GM12878 (cell line): ENCODE data around the gene TMEM176A. TPM values are rescaled to one million over a fixed set of nuclear protein-coding genes. Genes with fewer than 3 reads are reported as not detected.
"Not testable (repeated sequence)": the region's sequence is repeated elsewhere in the genome, so short reads cannot be mapped to it uniquely, and the experiment has no call there.

ENCODE experiments used
- ATAC-seq: fragments of 200-7000 bp; cut with Tn5 transposase; 3 replicates; pipeline ENCODE4 v1.9.1; 2020; ENCODE audit warnings: mild to moderate bottlenecking, moderate library complexity
- BruUV-seq: library from RNA; stranded (reverse); fragments of 400-500 nt; replicated peaks from 2 replicates; lab custom pipeline; 2021; lab: Mats Ljungman, UMichigan
- CTCF ChIA-PET: fragments of 300-600 bp; sonication (Branson Sonifier 250); formaldehyde crosslinking; extraction: SDS; loops from one replicate; lab custom pipeline; 2021; ENCODE audit warnings: inconsistent platforms; lab: Yijun Ruan, JAX
- POLR2A ChIA-PET: fragments of 350-600 bp; formaldehyde crosslinking; extraction: SDS; loops from one replicate; lab custom pipeline; 2021; ENCODE audit warnings: inconsistent platforms; lab: Charles Lee
- RAD21 ChIA-PET: fragments of 300-600 bp; sonication (Branson Sonifier 250); formaldehyde crosslinking; loops from one replicate; lab custom pipeline; 2023; ENCODE audit warnings: antibody characterized with exemption; ENCODE audit not compliant: unreplicated experiment; lab: Charles Lee
- SMC1A ChIA-PET: fragments of 300-600 bp; sonication (Branson Sonifier 250); formaldehyde crosslinking; loops from one replicate; lab custom pipeline; 2023; ENCODE audit not compliant: unreplicated experiment, uncharacterized antibody; lab: Charles Lee
- DNase-seq: peaks from one replicate; pipeline ENCODE4 v3.0.0-alpha.2; 2011; ENCODE audit warnings: low read depth, low spot score
- FAIRE-seq: peaks from 3 replicates; lab custom pipeline; 2011; peaks lifted over from hg19 to GRCh38; lab: Jason Lieb, UNC
- H2AFZ ChIP-seq: 2 replicates; pipeline ENCODE4 v1.6.0; 2011; ENCODE audit warnings: low read depth, low read length, control low read depth; ENCODE audit not compliant: control insufficient read depth
- H3K27ac ChIP-seq: 2 replicates; pipeline ENCODE4 v1.5.1; 2011; ENCODE audit warnings: control low read depth; ENCODE audit not compliant: control insufficient read depth, insufficient read depth
- H3K27me3 ChIP-seq, 2 experiments: replicated peaks in 1 of 2; 2 replicates each; pipeline versions ENCODE4 v1.6.0 to v1.6.1; 2011; ENCODE audit warnings: low read length in 1 of 2; ENCODE audit not compliant: control insufficient read depth in 2 of 2, insufficient read depth in 2 of 2
- H3K36me3 ChIP-seq, 2 experiments: 2 replicates each; pipeline ENCODE4 v1.5.1; 2011; ENCODE audit warnings: low read length in 1 of 2; ENCODE audit not compliant: control insufficient read depth in 2 of 2, insufficient read depth in 2 of 2
- H3K4me1 ChIP-seq: 2 replicates; pipeline ENCODE4 v1.6.1; 2011; ENCODE audit warnings: mild to moderate bottlenecking, low read length, moderate library complexity, mixed read lengths; ENCODE audit not compliant: control insufficient read depth, insufficient read depth
- H3K4me2 ChIP-seq: 2 replicates; pipeline ENCODE4 v1.6.0; 2011; ENCODE audit warnings: control low read depth; ENCODE audit not compliant: control insufficient read depth, insufficient read depth
- H3K4me3 ChIP-seq: fragments of 200-600 bp; sonication (generic); 2 replicates; pipeline ENCODE4 v1.5.1; 2016
- H3K79me2 ChIP-seq: 2 replicates; pipeline ENCODE4 v1.6.0; 2011; ENCODE audit warnings: low read length; ENCODE audit not compliant: control insufficient read depth, insufficient read depth
- H3K9ac ChIP-seq: 2 replicates; pipeline ENCODE4 v1.8.0; 2011; ENCODE audit warnings: low read length, control low read depth, mixed read lengths; ENCODE audit not compliant: control insufficient read depth, insufficient read depth
- H3K9me3 ChIP-seq: replicated peaks from 3 replicates; pipeline ENCODE4 v1.5.1; 2011; ENCODE audit warnings: mild to moderate bottlenecking, low read length; ENCODE audit not compliant: control insufficient read depth, insufficient read depth
- H4K20me1 ChIP-seq: 2 replicates; pipeline ENCODE4 v1.6.0; 2011; ENCODE audit not compliant: control insufficient read depth, insufficient read depth
- KAT2A ChIP-seq: conservative IDR thresholded peaks from 2 replicates; pipeline ENCODE4 v1.6.1; 2011; ENCODE audit warnings: low read depth, low read length; ENCODE audit not compliant: control insufficient read depth
- NBN ChIP-seq: fragments of 450-650 bp; IDR thresholded peaks from 2 replicates; pipeline ENCODE4 v1.6.1; 2016
- RAD51 ChIP-seq: fragments of 450-650 bp; IDR thresholded peaks from 2 replicates; pipeline ENCODE4 v1.6.1; 2016; ENCODE audit warnings: moderate library complexity, mild to moderate bottlenecking, inconsistent platforms
- WGBS: methylation state at CpG from one replicate; pipeline ENCODE4 v1.1.6; 2016; ENCODE audit warnings: low lambda C conversion rate; ENCODE audit not compliant: insufficient replicate concordance, insufficient coverage; ENCODE audit errors: missing lambda C conversion rate; 5-methylcytosine and 5-hydroxymethylcytosine counted together
- in situ Hi-C: fragments of 300-500 bp; cut with MboI; formaldehyde crosslinking; loops from 9 replicates; pipeline ENCODE4 v1.14.3; 2018; ENCODE audit warnings: mixed read lengths
- intact Hi-C: fragments of 100-400 bp; cut with micrococcal nuclease; formaldehyde crosslinking; loops from one replicate; pipeline ENCODE4 v1.14.2; 2022; ENCODE audit not compliant: unreplicated experiment
- polyA plus RNA-seq, 11 experiments: library from polyadenylated mRNA; depleted of rRNA in 4 of 11; unstranded in 6 of 11; stranded (reverse) in 5 of 11; fragments of >200 nt; fragmentation: Nextera tagmentation in 4 of 11; fragmentation: Illumina TruSeq in 1 of 11; extraction: Ambion mirVana in 4 of 11; extraction: Trizol in 1 of 11; gene quantifications; 1 replicate in 1 of 11; 2 replicates in 10 of 11; pipeline versions ENCODE4 v1.2.1 to v1.2.3, GENCODE V29; 2011 to 2016; ENCODE audit warnings: inconsistent platforms in 2 of 11, missing spikeins in 2 of 11, low read depth in 1 of 11
- total RNA-seq, 4 experiments: library from RNA; depleted of rRNA in 3 of 4; stranded (reverse); fragments of >200 nt in 3 of 4; fragmentation: Illumina TruSeq in 1 of 4; extraction: Trizol in 1 of 4; gene quantifications; 2 replicates each; pipeline versions ENCODE4 v1.2.1 to v1.2.3, GENCODE V29; 2013 to 2021

TMEM176A gene
- total and polyA plus RNA-seq, 10 of the 15 experiments (the other 5 are each of a cell fraction or from before 2014, with no cell fraction given) = not detected

- no TSS peak for BruUV-seq
- H3K4me1 ChIP-seq = no peaks in the 10 kb centered on the region
- DNase-seq = no peak
- ChIA-PET POLR2A (no interaction called here), RAD21 (no interaction called here), SMC1A (no interaction called here), CTCF (interaction anchor here (0.7 to 1.8 kb wide), 3 partner anchors 19 to 217 kb away, joined by 3 to 9 read pairs (median 5); no protein-coding TSS in a partner anchor)
- no peaks in the 10 kb centered on the region for H4K20me1 ChIP-seq
- no peak for TF ChIP-seq RAD51
- TF ChIP-seq NBN = no peak
- no peak for TF ChIP-seq KAT2A
- H3K27me3 ChIP-seq = no peaks in the 10 kb centered on the region; a peak in 3 of 4 replicates
- in situ Hi-C loops (no loop called here), intact Hi-C loops (no loop called here)
- no peak overlapping the region for H2AFZ ChIP-seq
- no peak overlapping the region for H3K27ac ChIP-seq
- WGBS = 21% methylated on average over 2 of the region's 2 CpGs
- no peak overlapping the region for H3K9ac ChIP-seq
- H3K4me2 ChIP-seq = no peak overlapping the region
- no peak for FAIRE-seq
- H3K36me3 ChIP-seq = no peaks in the 10 kb centered on the region
- H3K4me3 ChIP-seq = no peak overlapping the region
- no peak for ATAC-seq
- no peaks in the 10 kb centered on the region; the same call in 2 of the 3 replicates for H3K9me3 ChIP-seq
- H3K79me2 ChIP-seq = no peaks in the 10 kb centered on the region
These were observed 6.3 kb downstream of the TMEM176A start for GRCh38 chr7:150806863-150807262.

DNA sequence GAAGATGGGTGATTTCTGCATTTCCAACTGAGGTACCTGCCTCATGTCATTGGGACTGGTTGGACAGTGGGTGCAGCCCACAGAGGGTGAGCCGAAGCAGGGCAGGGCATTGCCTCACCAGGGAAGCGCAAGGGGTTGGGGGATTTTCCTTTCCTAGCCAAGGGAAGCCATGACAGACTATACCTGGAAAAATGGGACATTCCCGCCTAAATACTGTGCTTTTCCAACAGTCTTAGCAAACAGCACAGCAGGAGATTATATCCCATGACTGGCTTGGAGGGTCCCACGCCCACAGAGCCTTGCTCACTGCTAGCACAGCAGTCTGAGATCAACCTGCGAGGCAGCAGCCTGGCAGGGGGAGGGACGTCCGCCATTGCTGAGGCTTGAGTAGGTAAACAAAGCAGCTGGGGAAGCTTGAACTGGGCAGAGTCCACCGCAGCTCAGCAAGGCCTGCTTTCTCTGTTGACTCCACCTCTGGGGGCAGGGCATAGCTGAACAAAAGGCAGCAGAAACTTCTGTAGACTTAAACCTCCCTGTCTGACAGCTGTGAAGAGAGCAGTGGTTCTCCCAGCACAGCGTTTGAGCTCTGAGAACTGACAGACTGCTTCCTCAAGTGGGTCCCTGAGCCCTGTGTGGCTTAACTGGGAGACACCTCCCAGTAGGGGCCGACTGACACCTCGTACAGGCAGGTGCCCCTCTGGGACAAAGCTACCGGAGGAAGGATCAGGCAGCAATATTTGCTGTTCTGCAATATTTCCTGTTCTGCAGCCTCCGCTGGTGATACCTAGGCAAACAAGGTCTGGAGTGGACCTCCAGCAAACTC, 7.3 kb downstream of the TMEM176A start:
- RAD21 ChIA-PET, H3K4me2 ChIP-seq, in situ Hi-C loops, DNase-seq, H3K4me3 ChIP-seq, ATAC-seq, POLR2A ChIA-PET, H3K27ac ChIP-seq, BruUV-seq, H2AFZ ChIP-seq, FAIRE-seq, H3K36me3 ChIP-seq, H3K9me3 ChIP-seq, H3K9ac ChIP-seq, H4K20me1 ChIP-seq, H3K27me3 ChIP-seq, H3K4me1 ChIP-seq, H3K79me2 ChIP-seq, intact Hi-C loops: not testable (repeated sequence)
- ChIA-PET SMC1A (interaction anchor here (0.8 to 1.1 kb wide), 2 partner anchors 20 to 27 kb away, joined by 3 read pairs; no protein-coding TSS in a partner anchor), CTCF (interaction anchor here (0.8 to 1.8 kb wide), 4 partner anchors 20 to 80 kb away, joined by 3 to 9 read pairs (median 4); no protein-coding TSS in a partner anchor)
- 27% methylated on average over 12 of the region's 13 CpGs for WGBS
